Fibroblast of skin of abdomen (primary cell): ENCODE data around the gene CAPZA3.
"Not testable (repeated sequence)": the region's sequence is repeated elsewhere in the genome, so short reads cannot be mapped to it uniquely, and the experiment has no call there.

Source experiments
- DNase-seq: peaks from one replicate; pipeline ENCODE4 v3.0.0-alpha.2; 2013

The CAPZA3 gene

GRCh38 chr12:18754124-18754707, 16.3 kb downstream of the CAPZA3 start:
- no peak for DNase-seq

DNA sequence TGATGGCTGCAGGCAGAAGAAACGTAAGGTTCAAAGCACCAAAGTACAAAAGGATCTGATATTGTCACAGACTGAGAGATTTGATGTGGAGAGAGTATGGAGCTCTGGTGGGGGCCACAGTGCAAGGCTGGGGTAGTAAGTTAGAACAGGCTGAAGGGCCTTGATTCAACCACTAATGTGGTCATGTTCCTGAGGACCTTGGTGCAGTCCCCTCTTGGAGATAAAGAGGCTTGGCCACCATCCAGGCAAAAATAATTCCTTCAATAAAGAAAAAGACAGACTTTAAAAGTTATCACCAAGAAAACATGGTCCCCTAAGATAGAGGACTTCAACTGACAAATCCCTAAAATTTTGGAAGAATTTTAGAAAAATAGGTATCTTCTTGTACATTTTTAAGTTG, 17.4 kb downstream of the CAPZA3 start:
- no peak for DNase-seq

DNA sequence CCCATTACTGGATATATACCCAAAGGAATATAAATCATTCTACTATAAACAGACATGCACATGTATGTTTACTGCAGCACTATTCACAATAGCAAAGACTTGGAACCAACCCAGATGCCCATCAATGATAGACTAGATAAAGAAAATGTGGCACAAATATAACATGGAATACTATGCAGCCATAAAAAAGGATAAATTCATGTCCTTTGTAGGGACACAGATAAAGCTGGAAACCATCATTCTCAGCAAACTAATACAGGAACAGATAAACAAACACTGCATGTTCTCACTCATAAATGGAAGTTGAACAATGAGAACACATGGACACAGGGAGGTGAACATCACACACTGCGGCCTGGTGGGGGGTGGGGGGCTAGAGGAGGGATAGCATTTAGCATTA, 28.6 kb downstream of the CAPZA3 start:
- not testable (repeated sequence) for DNase-seq

DNA sequence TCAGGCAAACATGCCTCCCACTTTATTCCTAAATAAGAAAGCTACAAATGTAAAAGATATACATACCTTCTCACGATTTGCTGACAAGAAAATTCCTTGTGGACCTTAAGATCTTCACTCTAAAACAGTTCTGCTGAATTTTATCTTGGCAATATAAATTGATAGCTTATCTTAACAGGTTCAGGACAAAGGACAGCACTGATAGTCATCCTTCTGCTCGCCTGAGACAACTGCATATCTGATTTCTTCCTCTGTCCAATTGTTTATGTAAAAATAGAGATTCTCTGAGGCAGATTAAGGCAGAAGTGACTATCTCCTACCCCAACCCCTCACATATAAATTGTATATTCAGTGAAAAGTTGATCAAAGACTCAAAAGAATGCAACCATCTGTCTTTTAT, 44.9 kb downstream of the CAPZA3 start:
- DNase-seq = no peak

DNA sequence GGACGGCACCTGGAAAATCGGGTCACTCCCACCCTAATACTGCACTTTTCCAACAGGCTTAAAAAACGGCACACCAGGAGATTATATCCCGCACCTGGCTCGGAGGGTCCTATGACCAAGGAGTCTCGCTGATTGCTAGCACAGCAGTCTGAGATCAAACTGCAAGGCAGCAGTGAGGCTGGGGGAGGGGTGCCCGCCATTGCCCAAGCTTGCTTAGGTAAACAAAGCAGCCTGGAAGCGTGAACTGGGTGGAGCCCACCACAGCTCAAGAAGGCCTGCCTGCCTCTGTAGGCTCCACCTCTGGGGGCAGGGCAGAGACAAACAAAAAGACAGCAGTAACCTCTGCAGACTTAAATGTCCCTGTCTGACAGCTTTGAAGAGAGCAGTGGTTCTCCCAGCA, 47.5 kb downstream of the CAPZA3 start:
- DNase-seq = not testable (repeated sequence)
